ENCODE results near the gene ZBTB1. TPM values are rescaled to one million over a fixed set of nuclear protein-coding genes. Genes with fewer than 3 reads are reported as not detected.
A peak's percentile ranks its signal among the peaks of the same experiment; 100 is the strongest.
"Not testable (repeated sequence)": the region's sequence is repeated elsewhere in the genome, so short reads cannot be mapped to it uniquely, and the experiment has no call there.

ZBTB1 gene
- total and polyA plus RNA-seq, 3 donors from 2014 or later = 20.8 to 34.7 (median 33.2) TPM

GRCh38 chr14:64509036-64509435, 4.5 kb downstream of the ZBTB1 start:
- TF ChIP-seq CTCF (IDR thresholded peaks at IDR 0.05) (no peak), POLR2A (IDR thresholded peaks at IDR 0.05) (no peak)
- Histone ChIP-seq H3K9me3 (no peaks in the 10 kb centered on the region), H3K27me3 (no peaks in the 10 kb centered on the region), H3K27ac (no peak overlapping the region), H3K4me3 (no peak overlapping the region), H3K4me1 (peaks cover 32% of the 10 kb centered on the region), H3K36me3 (ENCODE audit: low read depth, missing control alignments) (no peaks in the 10 kb centered on the region)
- WGBS, 2 donors = 76 to 93% methylated on average over 8 of the region's 8 CpGs
- DNase-seq = no peak
- intact Hi-C loops (cut with DNase I; ENCODE audit: low total_unique reads) = no loop called here

GRCh38 chr14:64510825-64511671, 6.5 kb downstream of the ZBTB1 start:
- intact Hi-C loops (cut with DNase I; ENCODE audit: low total_unique reads) = no loop called here
- Histone ChIP-seq H3K9me3 (no peaks in the 10 kb centered on the region), H3K27me3 (no peaks in the 10 kb centered on the region), H3K4me1 (peaks cover 29% of the 10 kb centered on the region), H3K36me3 (ENCODE audit: low read depth, missing control alignments) (no peaks in the 10 kb centered on the region), H3K27ac (peak overlapping the region in 1 of 2 donors; percentile 1), H3K4me3 (no peak overlapping the region)
- peak; percentile 89 for DNase-seq
- TF ChIP-seq POLR2A (IDR thresholded peaks at IDR 0.05) = no peak
- TF ChIP-seq CTCF (IDR thresholded peaks at IDR 0.05) = peak; percentile 80 to 90 (median 84)
- 26 to 31% methylated on average over 4 of the region's 4 CpGs for WGBS, 2 donors

- Histone ChIP-seq H3K27ac (no peak overlapping the region), H3K4me3 (no peak overlapping the region), H3K27me3 (no peaks in the 10 kb centered on the region), H3K36me3 (ENCODE audit: low read depth, missing control alignments) (no peaks in the 10 kb centered on the region), H3K4me1 (peaks cover 13% of the 10 kb centered on the region), H3K9me3 (no peaks in the 10 kb centered on the region)
- TF ChIP-seq POLR2A (IDR thresholded peaks at IDR 0.05) (no peak), CTCF (IDR thresholded peaks at IDR 0.05) (no peak)
- intact Hi-C loops (cut with DNase I; ENCODE audit: low total_unique reads) = no loop called here
- 91 to 94% methylated on average over 2 of the region's 2 CpGs for WGBS, 2 donors
- no peak for DNase-seq
These were observed 8.7 kb downstream of the ZBTB1 start for GRCh38 chr14:64513271-64513670.

- H3K27me3 ChIP-seq = no peaks in the 10 kb centered on the region
- WGBS, 2 donors = 18 to 44% methylated on average over 1 of the region's 1 CpG
- DNase-seq = no peak
- H3K27ac ChIP-seq = no peak overlapping the region
- no peaks in the 10 kb centered on the region for H3K9me3 ChIP-seq
- H3K4me1 ChIP-seq = peaks cover 12% of the 10 kb centered on the region
- no peak for TF ChIP-seq POLR2A (IDR thresholded peaks at IDR 0.05)
- no peak overlapping the region for H3K4me3 ChIP-seq
- intact Hi-C loops (cut with DNase I; ENCODE audit: low total_unique reads) = no loop called here
- H3K36me3 ChIP-seq (ENCODE audit: low read depth, missing control alignments) = no peaks in the 10 kb centered on the region
These were observed 10.5 kb downstream of the ZBTB1 start for GRCh38 chr14:64515053-64515452.

GRCh38 chr14:64516969-64517368, 12.4 kb downstream of the ZBTB1 start:
- TF ChIP-seq POLR2A (IDR thresholded peaks at IDR 0.05) (no peak), CTCF (IDR thresholded peaks at IDR 0.05) (no peak)
- no peak for DNase-seq
- no peaks in the 10 kb centered on the region for H3K4me1 ChIP-seq
- no peak overlapping the region for H3K4me3 ChIP-seq
- intact Hi-C loops (cut with DNase I; ENCODE audit: low total_unique reads) = no loop called here
- no peaks in the 10 kb centered on the region for H3K36me3 ChIP-seq (ENCODE audit: low read depth, missing control alignments)
- 77 to 85% methylated on average over 1 of the region's 1 CpG for WGBS, 2 donors
- H3K27me3 ChIP-seq = no peaks in the 10 kb centered on the region
- no peaks in the 10 kb centered on the region for H3K9me3 ChIP-seq
- no peak overlapping the region for H3K27ac ChIP-seq

GRCh38 chr14:64517667-64518066, 13.1 kb downstream of the ZBTB1 start:
- DNase-seq; H3K36me3 ChIP-seq (ENCODE audit: low read depth, missing control alignments); H3K27ac ChIP-seq; H3K4me1 ChIP-seq; H3K9me3 ChIP-seq; H3K4me3 ChIP-seq; H3K27me3 ChIP-seq; intact Hi-C loops (cut with DNase I; ENCODE audit: low total_unique reads): not testable (repeated sequence)
- WGBS, 2 donors = 81 to 93% methylated on average over 6 of the region's 6 CpGs

All from testis (tissue), 3 donors.